ENCODE results near the gene KRTAP5-6. TPM values are rescaled to one million over a fixed set of nuclear protein-coding genes. Genes with fewer than 3 reads are reported as not detected.

The KRTAP5-6 gene
- total and polyA plus RNA-seq, 5 experiments from 2014 or later = not detected

DNA sequence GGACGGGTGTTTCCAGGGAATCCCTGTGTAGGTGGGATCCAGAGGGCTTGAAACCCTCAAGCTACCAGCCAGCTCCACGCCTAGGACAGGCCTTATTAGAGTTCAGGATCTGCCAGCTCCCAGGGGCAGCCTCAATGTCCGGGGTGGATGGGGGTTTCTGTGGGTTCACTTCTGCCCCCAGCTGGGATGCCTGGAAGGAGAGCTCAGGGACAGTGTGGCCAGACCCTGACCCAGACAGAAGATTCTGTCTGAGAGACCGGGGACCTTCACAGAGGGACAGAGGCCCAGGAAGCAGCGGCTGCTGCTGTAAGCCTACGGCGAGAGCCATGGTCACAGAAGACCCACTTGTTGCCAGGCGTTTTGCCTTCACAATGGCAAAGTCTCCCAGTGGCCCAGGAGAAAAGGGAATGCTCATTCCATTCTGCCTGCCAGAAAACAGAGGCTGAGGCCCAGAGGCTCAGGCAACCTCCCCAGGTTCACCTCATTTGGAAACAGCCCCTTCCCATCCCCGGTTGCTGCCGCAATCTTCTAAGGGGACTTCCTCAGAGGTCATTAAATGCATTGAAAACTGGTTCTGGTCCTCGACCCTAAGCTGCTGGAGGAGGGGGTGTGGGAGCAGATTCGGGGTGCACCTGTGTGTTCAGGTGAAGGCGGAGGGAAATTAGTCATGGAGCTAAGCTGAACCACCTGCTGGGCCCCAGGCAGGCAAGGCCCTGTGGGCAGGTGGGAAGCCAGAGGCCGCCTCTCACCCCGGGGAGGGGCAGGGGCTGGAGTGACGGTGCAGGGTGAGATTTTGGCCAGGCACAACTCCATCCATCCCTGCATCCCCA, 4.9 kb upstream of the KRTAP5-6 start:
- Mint-ChIP-seq H3K9me3 (no peaks in the 10 kb centered on the region), H3K27ac (no peak overlapping the region), H3K4me1 (peaks cover 8 to 19% (median 12%) of the 10 kb centered on the region in 4 donors), H3K36me3 (no peaks in the 10 kb centered on the region), H3K4me3 (no peak overlapping the region), H3K27me3 (peaks cover 2 to 47% (median 22%) of the 10 kb centered on the region in 5 donors)
- POLR2A ChIA-PET = interaction anchor here (1.4 kb wide), 1 partner anchor 141 kb away, joined by 3 read pairs; no protein-coding TSS in a partner anchor
- ATAC-seq = no peak
- DNase-seq = no peak

- peak overlapping the region in 5 of 10 donors; percentile 73 to 89 (median 79) for H3K4me3 Mint-ChIP-seq
- H3K9me3 Mint-ChIP-seq = no peaks in the 10 kb centered on the region
- peak overlapping the region in 1 of 10 donors; percentile 92 for H3K27ac Mint-ChIP-seq
- POLR2A ChIA-PET = interaction anchor here (1.4 to 3.0 kb wide), 3 partner anchors 140 to 292 kb away, joined by 3 to 54 read pairs (median 3); partner anchors contain the start of gene SYT8
- ATAC-seq = no peak
- peaks cover 2 to 47% (median 22%) of the 10 kb centered on the region in 5 donors for H3K27me3 Mint-ChIP-seq
- no peaks in the 10 kb centered on the region for H3K36me3 Mint-ChIP-seq
- no peak for DNase-seq
- peaks cover 9 to 19% (median 14%) of the 10 kb centered on the region in 4 donors for H3K4me1 Mint-ChIP-seq
Measured at GRCh38 chr11:1692708-1693326, 4.2 kb upstream of the KRTAP5-6 start.

- Mint-ChIP-seq H3K27ac (peak overlapping the region in 1 of 10 donors; percentile 92), H3K4me1 (peaks cover 6 to 19% (median 14%) of the 10 kb centered on the region in 4 donors), H3K27me3 (peaks cover 2 to 45% (median 20%) of the 10 kb centered on the region in 5 donors), H3K4me3 (peak overlapping the region in 9 of 10 donors; percentile 66 to 89 (median 73)), H3K36me3 (no peaks in the 10 kb centered on the region), H3K9me3 (peaks cover 0 to 6% (median 0%) of the 10 kb centered on the region in 9 donors)
- DNase-seq = peak; percentile 46 to 80 (median 71)
- peak; percentile 59 to 74 for ATAC-seq
- POLR2A ChIA-PET = interaction anchor here (1.0 to 3.0 kb wide), 7 partner anchors 41 to 458 kb away, joined by 3 to 54 read pairs (median 4); partner anchors contain the start of genes PRR33 and SYT8
Measured at GRCh38 chr11:1693327-1694063, 3.5 kb upstream of the KRTAP5-6 start.

DNA sequence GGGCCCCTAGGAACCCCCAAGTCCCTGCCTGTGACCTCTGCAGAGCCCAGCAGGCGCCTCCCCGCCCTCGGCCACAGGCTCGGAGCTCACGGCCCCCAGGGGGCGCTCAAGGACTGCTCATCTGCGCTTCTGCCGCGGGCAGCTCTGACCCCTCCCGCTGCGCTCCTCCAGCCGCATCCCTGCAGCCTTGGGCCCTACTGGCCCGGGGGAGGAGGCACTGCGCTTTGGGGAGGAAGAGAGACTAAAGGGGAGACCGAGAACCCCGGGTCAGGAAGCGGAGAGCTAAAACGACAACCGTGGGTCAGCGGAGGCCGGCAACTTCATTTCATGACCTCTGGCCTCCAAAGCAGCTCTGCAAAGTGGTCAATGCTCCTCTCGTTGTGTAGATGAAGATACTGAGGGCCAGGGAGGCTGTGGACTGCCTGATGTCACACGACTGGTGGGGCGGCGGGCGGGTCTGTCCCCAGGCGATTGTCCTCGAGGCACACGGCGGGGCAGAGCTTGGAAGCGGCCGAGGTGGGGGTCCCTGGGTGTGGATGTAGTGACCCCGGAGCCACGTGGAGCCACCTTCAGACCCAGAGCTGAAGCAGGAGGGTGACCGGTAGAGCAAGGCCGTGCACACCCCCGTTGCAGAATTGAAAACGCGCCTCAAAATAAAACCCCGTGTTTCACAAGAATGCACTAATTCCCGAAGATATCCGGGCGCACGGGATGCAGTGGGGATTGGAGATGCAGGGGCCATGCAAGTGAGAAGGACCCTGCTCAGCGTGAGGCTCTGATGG, 2.7 kb upstream of the KRTAP5-6 start:
- Mint-ChIP-seq H3K4me1 (peaks cover 5 to 19% (median 14%) of the 10 kb centered on the region in 4 donors), H3K9me3 (peaks cover 0 to 7% (median 0%) of the 10 kb centered on the region in 9 donors), H3K4me3 (peak overlapping the region in 6 of 10 donors; percentile 15 to 52 (median 42)), H3K27me3 (peaks cover 2 to 38% (median 16%) of the 10 kb centered on the region in 5 donors), H3K36me3 (no peaks in the 10 kb centered on the region), H3K27ac (no peak overlapping the region)
- DNase-seq (peak; percentile 54 to 87 (median 78)), ATAC-seq (peak; percentile 82 to 93)
- POLR2A ChIA-PET = interaction anchor here (1.0 to 3.0 kb wide), 7 partner anchors 42 to 457 kb away, joined by 3 to 54 read pairs (median 4); partner anchors contain the start of genes PRR33 and SYT8

GRCh38 chr11:1694846-1695547, 2.0 kb upstream of the KRTAP5-6 start:
- H3K4me3 Mint-ChIP-seq = peak overlapping the region in 3 of 10 donors; percentile 9 to 45 (median 30)
- peaks cover 5 to 22% (median 16%) of the 10 kb centered on the region in 4 donors for H3K4me1 Mint-ChIP-seq
- ATAC-seq (no peak), DNase-seq (no peak)
- H3K27ac Mint-ChIP-seq = peak overlapping the region in 1 of 10 donors; percentile 14
- peaks cover 0 to 7% (median 0%) of the 10 kb centered on the region in 9 donors for H3K9me3 Mint-ChIP-seq
- POLR2A ChIA-PET = interaction anchor here (1.0 to 3.0 kb wide), 3 partner anchors 139 to 290 kb away, joined by 3 to 54 read pairs (median 3); partner anchors contain the start of genes PRR33 and SYT8
- no peaks in the 10 kb centered on the region for H3K36me3 Mint-ChIP-seq
- peaks cover 2 to 30% (median 14%) of the 10 kb centered on the region in 5 donors for H3K27me3 Mint-ChIP-seq

- DNase-seq (no peak), ATAC-seq (no peak)
- H3K9me3 Mint-ChIP-seq = peaks cover 0 to 7% (median 0%) of the 10 kb centered on the region in 9 donors
- peaks cover 2 to 24% (median 12%) of the 10 kb centered on the region in 5 donors for H3K27me3 Mint-ChIP-seq
- H3K4me1 Mint-ChIP-seq = peaks cover 12 to 29% (median 21%) of the 10 kb centered on the region in 4 donors
- peak overlapping the region in 1 of 10 donors; percentile 9 for H3K4me3 Mint-ChIP-seq
- H3K27ac Mint-ChIP-seq = peak overlapping the region in 3 of 10 donors; percentile 17 to 46 (median 24)
- H3K36me3 Mint-ChIP-seq = no peaks in the 10 kb centered on the region
- POLR2A ChIA-PET = interaction anchor here (3.0 kb wide), 1 partner anchor 139 kb away, joined by 54 read pairs; the partner anchor contains the start of gene SYT8
Measured at GRCh38 chr11:1695548-1696108, 1.4 kb upstream of the KRTAP5-6 start.

DNA sequence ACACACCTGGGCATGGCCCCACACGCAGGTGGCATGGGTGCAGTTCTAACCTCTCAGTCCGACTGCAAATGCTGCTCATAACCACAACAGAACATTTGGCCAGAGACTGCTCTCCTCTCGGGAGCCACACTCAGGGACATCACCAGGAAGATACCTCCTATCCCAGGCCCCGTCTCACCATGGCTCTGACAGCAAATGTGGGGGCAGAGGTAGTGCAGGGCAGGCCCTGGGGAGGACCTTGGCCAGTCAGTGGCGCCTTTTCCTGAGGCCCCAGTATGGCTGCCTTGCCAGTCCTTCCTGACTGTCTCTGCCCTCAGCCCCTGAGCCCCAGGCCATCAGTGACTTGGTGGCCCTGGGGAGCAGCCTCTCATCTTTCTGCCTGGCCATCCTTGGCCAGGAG, 2.8 kb downstream of the KRTAP5-6 start:
- Mint-ChIP-seq H3K27me3 (peaks cover 0 to 4% (median 0%) of the 10 kb centered on the region in 5 donors), H3K4me1 (peaks cover 18 to 37% (median 25%) of the 10 kb centered on the region in 4 donors), H3K4me3 (no peak overlapping the region), H3K9me3 (peaks cover 4 to 22% (median 12%) of the 10 kb centered on the region in 9 donors), H3K36me3 (peaks cover 0 to 15% (median 11%) of the 10 kb centered on the region in 3 donors), H3K27ac (no peak overlapping the region)
- DNase-seq = no peak
- no peak for ATAC-seq
- POLR2A ChIA-PET = no interaction called here

- H3K4me1 Mint-ChIP-seq = peaks cover 18 to 46% (median 26%) of the 10 kb centered on the region in 4 donors
- peak overlapping the region in 9 of 10 donors; percentile 26 to 93 (median 82) for H3K27ac Mint-ChIP-seq
- ATAC-seq = peak; percentile 75 to 81
- peaks cover 4 to 22% (median 12%) of the 10 kb centered on the region in 9 donors for H3K9me3 Mint-ChIP-seq
- peaks cover 0 to 15% (median 11%) of the 10 kb centered on the region in 3 donors for H3K36me3 Mint-ChIP-seq
- DNase-seq = peak in 6 of 10 donors; percentile 2 to 47 (median 23)
- POLR2A ChIA-PET = interaction anchor here (0.8 to 1.9 kb wide), 7 partner anchors 13 to 147 kb away, joined by 3 to 6 read pairs (median 3); partner anchors contain the start of gene CTSD
- peak overlapping the region; percentile 31 to 73 (median 64) for H3K4me3 Mint-ChIP-seq
- H3K27me3 Mint-ChIP-seq = peaks cover 0 to 4% (median 0%) of the 10 kb centered on the region in 5 donors
Measured at GRCh38 chr11:1701091-1701807, 4.3 kb downstream of the KRTAP5-6 start.

DNA sequence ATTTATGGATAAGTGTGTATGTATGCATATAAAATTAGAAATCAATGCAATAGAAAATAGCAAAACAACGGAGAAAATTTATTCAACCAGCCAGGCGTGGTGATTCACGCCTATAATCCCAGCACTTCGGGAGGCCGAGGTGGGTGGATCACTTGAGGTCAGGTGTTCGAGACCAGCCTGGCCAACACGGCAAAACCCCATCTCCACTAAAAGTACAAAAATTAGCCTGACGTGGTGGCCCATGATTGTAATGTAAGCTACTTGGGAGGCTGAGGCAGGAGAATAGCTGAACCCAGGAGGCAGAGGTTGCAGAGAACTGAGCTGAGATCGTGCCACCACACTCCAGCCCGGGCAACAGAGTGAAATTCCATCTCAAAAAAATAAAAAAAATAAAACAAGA, 5.5 kb downstream of the KRTAP5-6 start:
- ATAC-seq = no peak
- Mint-ChIP-seq H3K27ac (no peak overlapping the region), H3K36me3 (peaks cover 0 to 15% (median 11%) of the 10 kb centered on the region in 3 donors), H3K4me3 (no peak overlapping the region), H3K9me3 (peaks cover 4 to 22% (median 12%) of the 10 kb centered on the region in 9 donors), H3K4me1 (peaks cover 21 to 43% (median 25%) of the 10 kb centered on the region in 4 donors), H3K27me3 (peaks cover 0 to 4% (median 0%) of the 10 kb centered on the region in 5 donors)
- no peak for DNase-seq
- POLR2A ChIA-PET = no interaction called here

DNA sequence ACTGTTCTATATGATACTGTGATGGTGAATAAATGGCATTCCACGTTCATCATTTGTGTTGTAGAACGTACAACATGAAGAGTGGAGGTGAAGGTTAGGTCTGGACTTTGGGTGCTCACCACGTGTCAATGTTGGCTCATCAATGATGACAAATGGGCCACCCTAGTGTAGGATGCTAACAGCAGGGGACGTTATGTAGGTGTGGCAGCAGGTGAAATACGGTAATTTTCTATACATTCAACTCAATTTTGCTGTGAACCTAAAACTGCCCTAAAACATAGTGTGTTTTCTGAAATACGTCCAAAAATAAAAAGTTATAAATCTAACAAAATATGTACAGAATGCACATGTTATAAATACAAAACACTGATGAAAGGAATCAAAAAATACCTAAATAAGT, 6.2 kb downstream of the KRTAP5-6 start:
- peaks cover 4 to 19% (median 12%) of the 10 kb centered on the region in 9 donors for H3K9me3 Mint-ChIP-seq
- POLR2A ChIA-PET = no interaction called here

More for the DNA sequence above, 6.2 kb downstream of the KRTAP5-6 start:
- H3K27ac Mint-ChIP-seq = no peak overlapping the region
- H3K4me3 Mint-ChIP-seq = no peak overlapping the region
- H3K36me3 Mint-ChIP-seq = peaks cover 0 to 15% (median 11%) of the 10 kb centered on the region in 3 donors
- H3K27me3 Mint-ChIP-seq = peaks cover 0 to 6% (median 0%) of the 10 kb centered on the region in 5 donors
- ATAC-seq (no peak), DNase-seq (no peak)
- H3K4me1 Mint-ChIP-seq = peaks cover 18 to 42% (median 25%) of the 10 kb centered on the region in 4 donors

All from naive thymus-derived CD8-positive, alpha-beta T cell (primary cell).